Colonic mucosa (tissue), 4 donors: ENCODE results near the gene SCIMP. TPM values are rescaled to one million over a fixed set of nuclear protein-coding genes. Genes with fewer than 3 reads are reported as not detected.
"Not testable (repeated sequence)": the region's sequence is repeated elsewhere in the genome, so short reads cannot be mapped to it uniquely, and the experiment has no call there.

Experiments used
- DNase-seq: peaks from one replicate; pipeline ENCODE4 v3.0.0-alpha.2; 2020
- H3K27ac ChIP-seq: fragments of 200-600 bp; one replicate; pipeline ENCODE4 v1.8.0; 2021
- H3K27me3 ChIP-seq: fragments of 200-600 bp; one replicate; pipeline ENCODE4 v1.8.0; 2021
- H3K36me3 ChIP-seq: fragments of 200-600 bp; one replicate; pipeline ENCODE4 v1.8.0; 2021
- H3K4me1 ChIP-seq: fragments of 200-600 bp; one replicate; pipeline ENCODE4 v1.8.0; 2021; ENCODE audit warnings: mild to moderate bottlenecking
- H3K4me3 ChIP-seq: fragments of 200-600 bp; one replicate; pipeline ENCODE4 v1.8.0; 2021
- H3K9ac ChIP-seq, 2 donors: one replicate each; pipeline ENCODE4 v1.7.0; 2013; ENCODE audit warnings: control low read depth in 2 of 2, low read depth in 2 of 2, low read length in 2 of 2
- H3K9me3 ChIP-seq: fragments of 200-600 bp; one replicate; pipeline ENCODE4 v1.8.0; 2021
- CTCF ChIP-seq: fragments of 200-600 bp; IDR thresholded peaks from one replicate; pipeline ENCODE4 v1.8.0; 2022; ENCODE audit warnings: antibody characterized with exemption, mild to moderate bottlenecking
- intact Hi-C: fragments of 100-400 bp; cut with DNase I; formaldehyde crosslinking; loops from one replicate; pipeline ENCODE4 v1.14.1; 2022
- total RNA-seq, 2 donors: library from RNA; stranded (reverse); fragmentation: NEBNext Ultra II Directional in 1 of 2; extraction: Animal tissue kit (Norgen Biotek cat#: 25700) in 1 of 2; gene quantifications; one replicate each; pipeline ENCODE4 v1.2.1, GENCODE V29; 2021
- donor health status: healthy.
- donor health status: DM: no; HTN: no; CAD: no.
- donor health status: DM: no; HTN: no; CAD: no.

Gene SCIMP
- total RNA-seq, 2 donors from 2014 or later: 0.86 to 1.5 TPM

DNA sequence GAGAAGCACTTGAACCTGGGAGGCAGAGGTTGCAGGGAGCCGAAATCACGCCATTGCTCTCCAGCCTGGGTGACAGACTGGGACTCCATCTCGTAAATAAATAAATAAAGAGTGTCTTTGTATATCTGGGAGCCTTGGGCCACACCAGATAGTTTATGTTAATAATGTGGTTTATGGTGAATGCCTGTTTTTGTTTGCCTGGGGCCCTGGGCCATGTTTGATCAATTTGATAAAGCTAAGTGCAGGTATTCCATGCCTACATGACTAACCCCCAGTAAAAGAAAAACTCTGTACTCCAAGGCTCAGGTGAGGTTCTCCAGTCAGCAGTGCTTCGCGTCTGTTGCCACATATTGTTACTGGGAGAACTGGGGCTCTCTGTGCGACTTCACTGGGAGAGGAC lies 15.1 kb downstream of the SCIMP start:
- Histone ChIP-seq H3K9ac (no peak overlapping the region), H3K9me3 (no peaks in the 10 kb centered on the region), H3K4me3 (no peak overlapping the region), H3K4me1 (no peaks in the 10 kb centered on the region), H3K27ac (no peak overlapping the region), H3K27me3 (no peaks in the 10 kb centered on the region), H3K36me3 (no peaks in the 10 kb centered on the region)
- no peak for TF ChIP-seq CTCF
- intact Hi-C loops: no loop called here
- DNase-seq: no peak

DNA sequence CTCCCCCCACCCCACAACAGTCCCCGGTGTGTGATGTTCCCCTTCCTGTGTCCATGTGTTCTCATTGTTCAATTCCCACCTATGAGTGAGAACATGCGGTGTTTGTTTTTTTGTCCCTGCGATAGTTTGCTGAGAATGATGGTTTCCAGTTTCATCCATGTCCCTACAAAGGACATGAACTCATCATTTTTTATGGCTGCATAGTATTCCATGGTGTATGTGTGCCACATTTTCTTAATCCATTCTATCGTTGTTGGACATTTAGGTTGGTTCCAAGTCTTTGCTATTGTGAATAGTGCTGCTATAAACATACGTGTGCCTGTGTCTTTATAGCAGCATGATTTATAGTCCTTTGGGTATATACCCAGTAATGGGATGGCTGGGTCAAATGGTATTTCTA lies 17.1 kb downstream of the SCIMP start:
- H3K27ac ChIP-seq, H3K4me3 ChIP-seq, H3K9ac ChIP-seq, H3K36me3 ChIP-seq, H3K4me1 ChIP-seq, intact Hi-C loops, H3K9me3 ChIP-seq, H3K27me3 ChIP-seq, DNase-seq: not testable (repeated sequence)

DNA sequence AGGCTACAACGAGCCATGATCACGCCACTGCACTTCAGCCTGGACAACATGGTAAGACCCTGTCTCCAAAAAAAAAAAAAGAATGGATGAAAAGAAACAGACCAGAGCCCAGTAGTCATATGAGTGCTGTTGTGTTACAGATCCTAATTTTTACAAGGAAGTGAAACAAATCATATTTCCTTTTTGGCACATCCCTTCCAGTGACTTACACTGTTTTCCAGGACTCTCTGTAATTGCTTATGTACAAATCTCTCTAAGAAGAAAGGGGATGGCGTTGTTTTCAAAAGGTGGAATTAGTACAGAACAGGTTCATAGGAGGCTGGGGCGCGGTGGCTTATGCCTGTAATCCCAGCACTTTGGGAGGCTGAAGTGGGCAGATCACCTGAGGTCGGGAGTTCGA lies 23.2 kb downstream of the SCIMP start:
- Histone ChIP-seq H3K27ac (no peak overlapping the region), H3K36me3 (no peaks in the 10 kb centered on the region), H3K4me1 (no peaks in the 10 kb centered on the region), H3K27me3 (no peaks in the 10 kb centered on the region), H3K9ac (no peak overlapping the region), H3K9me3 (no peaks in the 10 kb centered on the region), H3K4me3 (no peak overlapping the region)
- intact Hi-C loops: no loop called here
- no peak for TF ChIP-seq CTCF
- DNase-seq: no peak

- Histone ChIP-seq H3K9me3 (no peaks in the 10 kb centered on the region), H3K4me3 (no peak overlapping the region), H3K9ac (no peak overlapping the region), H3K27me3 (no peaks in the 10 kb centered on the region), H3K36me3 (no peaks in the 10 kb centered on the region), H3K27ac (no peak overlapping the region), H3K4me1 (no peaks in the 10 kb centered on the region)
- intact Hi-C loops: no loop called here
- no peak for DNase-seq
- TF ChIP-seq CTCF: no peak
These were observed 23.9 kb downstream of the SCIMP start for GRCh38 chr17:5210614-5211252.

- intact Hi-C loops: no loop called here
- no peaks in the 10 kb centered on the region for H3K27me3 ChIP-seq
- no peaks in the 10 kb centered on the region for H3K4me1 ChIP-seq
- H3K4me3 ChIP-seq: no peak overlapping the region
- no peak overlapping the region for H3K9ac ChIP-seq
- H3K9me3 ChIP-seq: no peaks in the 10 kb centered on the region
- TF ChIP-seq CTCF: no peak
- H3K36me3 ChIP-seq: no peaks in the 10 kb centered on the region
- H3K27ac ChIP-seq: no peak overlapping the region
- DNase-seq: no peak
These were observed 24.6 kb downstream of the SCIMP start for GRCh38 chr17:5210091-5210490.

- intact Hi-C loops: no loop called here
These were observed 25.3 kb downstream of the SCIMP start for GRCh38 chr17:5209396-5209795.

More at GRCh38 chr17:5209396-5209795, 25.3 kb downstream of the SCIMP start:
- Histone ChIP-seq H3K4me1 (no peaks in the 10 kb centered on the region), H3K36me3 (no peaks in the 10 kb centered on the region), H3K9me3 (no peaks in the 10 kb centered on the region), H3K4me3 (no peak overlapping the region), H3K9ac (no peak overlapping the region), H3K27ac (no peak overlapping the region), H3K27me3 (no peaks in the 10 kb centered on the region)
- no peak for DNase-seq
- TF ChIP-seq CTCF: no peak
